ENCODE data around the gene MRNIP. TPM values are rescaled to one million over a fixed set of nuclear protein-coding genes. Genes with fewer than 3 reads are reported as not detected.

Gene MRNIP
- total RNA-seq, 3 donors from 2014 or later (not counting 1 experiment from before 2014, with no cell fraction given), result 19.7 to 40.2 (median 25.4) TPM

DNA sequence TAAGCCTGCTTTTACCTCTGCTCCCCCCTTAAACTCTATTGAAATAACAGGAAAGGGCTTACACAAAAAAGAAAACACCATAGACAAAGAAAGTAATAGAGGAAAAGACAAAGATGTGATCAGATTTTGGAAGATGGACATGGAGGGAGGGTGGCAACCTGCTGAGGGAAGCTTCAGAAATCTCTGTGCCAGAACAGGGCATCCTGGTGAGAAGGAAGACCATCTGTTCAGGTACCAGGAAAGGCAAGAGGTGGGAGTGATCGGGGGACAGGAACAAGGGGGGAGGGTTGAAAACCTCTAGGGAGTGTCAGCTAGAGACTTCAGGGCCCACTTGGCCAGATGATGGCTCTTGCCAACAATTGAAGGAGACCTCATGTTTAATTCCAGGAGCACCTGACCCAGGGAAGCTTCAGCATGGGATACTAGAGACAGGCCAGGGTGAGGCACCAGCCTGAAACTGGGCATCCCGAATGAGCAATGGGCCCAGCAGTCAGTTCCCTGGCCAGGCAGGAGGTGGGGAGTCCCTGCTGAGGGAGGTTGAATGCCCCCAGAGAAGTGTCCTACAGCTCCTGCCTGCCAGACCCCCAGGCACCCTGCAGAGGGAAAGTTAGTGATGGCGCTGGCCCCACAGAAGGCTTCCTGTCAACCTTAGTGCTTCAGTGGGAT lies 29.7 kb downstream of the MRNIP start:
- H3K9me3 ChIP-seq (ENCODE audit: control insufficient read depth, insufficient read depth, low read length), result no peaks in the 10 kb centered on the region
- H3K36me3 ChIP-seq (ENCODE audit: control insufficient read depth, insufficient read depth, low read length), result peaks cover 82% of the 10 kb centered on the region
- peaks cover 29% of the 10 kb centered on the region for H3K36me3 Mint-ChIP-seq
- H3K27ac ChIP-seq (ENCODE audit: low read length), result no peak overlapping the region
- peaks cover 11% of the 10 kb centered on the region for H3K4me1 ChIP-seq (ENCODE audit: control insufficient read depth, insufficient read depth, low read length)
- H3K4me1 Mint-ChIP-seq, result peaks cover 39 to 43% of the 10 kb centered on the region in 2 donors
- H3K27me3 Mint-ChIP-seq (ENCODE audit: low read depth in 2 of 2), result no peaks in the 10 kb centered on the region
- no peaks in the 10 kb centered on the region for H3K9me3 Mint-ChIP-seq
- ATAC-seq (no peak), DNase-seq (no peak)
- H3K27ac Mint-ChIP-seq, result peak overlapping the region; percentile 9 to 77
- no peaks in the 10 kb centered on the region for H3K27me3 ChIP-seq (ENCODE audit: control insufficient read depth, insufficient read depth, low read length)
- peak overlapping the region; percentile 28 for H3K4me3 Mint-ChIP-seq
- 99% methylated on average over 3 of the region's 3 CpGs for WGBS (ENCODE audit: insufficient coverage)
- no peak overlapping the region for H3K4me3 ChIP-seq (ENCODE audit: low read length)
- intact Hi-C loops (cut with micrococcal nuclease), result no loop called here
- TF ChIP-seq, protein P1, sequence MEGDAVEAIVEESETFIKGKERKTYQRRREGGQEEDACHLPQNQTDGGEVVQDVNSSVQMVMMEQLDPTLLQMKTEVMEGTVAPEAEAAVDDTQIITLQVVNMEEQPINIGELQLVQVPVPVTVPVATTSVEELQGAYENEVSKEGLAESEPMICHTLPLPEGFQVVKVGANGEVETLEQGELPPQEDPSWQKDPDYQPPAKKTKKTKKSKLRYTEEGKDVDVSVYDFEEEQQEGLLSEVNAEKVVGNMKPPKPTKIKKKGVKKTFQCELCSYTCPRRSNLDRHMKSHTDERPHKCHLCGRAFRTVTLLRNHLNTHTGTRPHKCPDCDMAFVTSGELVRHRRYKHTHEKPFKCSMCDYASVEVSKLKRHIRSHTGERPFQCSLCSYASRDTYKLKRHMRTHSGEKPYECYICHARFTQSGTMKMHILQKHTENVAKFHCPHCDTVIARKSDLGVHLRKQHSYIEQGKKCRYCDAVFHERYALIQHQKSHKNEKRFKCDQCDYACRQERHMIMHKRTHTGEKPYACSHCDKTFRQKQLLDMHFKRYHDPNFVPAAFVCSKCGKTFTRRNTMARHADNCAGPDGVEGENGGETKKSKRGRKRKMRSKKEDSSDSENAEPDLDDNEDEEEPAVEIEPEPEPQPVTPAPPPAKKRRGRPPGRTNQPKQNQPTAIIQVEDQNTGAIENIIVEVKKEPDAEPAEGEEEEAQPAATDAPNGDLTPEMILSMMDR (IDR thresholded peaks at IDR 0.05), result no peak

DNA sequence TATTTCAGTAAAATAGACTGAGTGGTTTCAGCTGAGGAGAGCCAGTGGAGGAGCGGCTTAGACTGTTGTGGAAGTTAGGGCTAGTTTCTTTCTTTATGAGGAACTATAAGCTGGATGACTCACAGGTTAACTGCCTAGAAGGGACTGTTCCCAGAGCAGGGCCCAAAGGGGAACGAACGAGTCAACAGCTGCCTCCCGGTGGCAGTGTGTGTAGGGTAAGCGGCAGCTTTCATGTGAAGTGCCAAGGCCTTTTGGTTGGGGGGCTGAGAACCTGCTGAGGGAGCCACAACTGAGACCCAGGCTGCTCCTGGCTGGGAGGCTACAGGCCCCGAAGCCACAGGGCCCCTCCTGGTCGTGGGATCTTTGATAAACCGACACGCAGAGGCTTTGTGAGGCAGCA lies 30.9 kb downstream of the MRNIP start:
- WGBS (ENCODE audit: insufficient coverage), result 62% methylated on average over 9 of the region's 9 CpGs
- H3K4me3 Mint-ChIP-seq, result peak overlapping the region; percentile 25
- peak in 1 of 2 donors; percentile 29 for DNase-seq
- peaks cover 23% of the 10 kb centered on the region for H3K36me3 Mint-ChIP-seq
- Histone ChIP-seq H3K27ac (ENCODE audit: low read length) (no peak overlapping the region), H3K9me3 (ENCODE audit: control insufficient read depth, insufficient read depth, low read length) (no peaks in the 10 kb centered on the region), H3K36me3 (ENCODE audit: control insufficient read depth, insufficient read depth, low read length) (peaks cover 78% of the 10 kb centered on the region), H3K27me3 (ENCODE audit: control insufficient read depth, insufficient read depth, low read length) (no peaks in the 10 kb centered on the region), H3K4me1 (ENCODE audit: control insufficient read depth, insufficient read depth, low read length) (peaks cover 21% of the 10 kb centered on the region), H3K4me3 (ENCODE audit: low read length) (no peak overlapping the region)
- H3K27ac Mint-ChIP-seq, result peak overlapping the region; percentile 65 to 77
- no peaks in the 10 kb centered on the region for H3K9me3 Mint-ChIP-seq
- ATAC-seq, result peak; percentile 9 to 49 (median 37)
- intact Hi-C loops (cut with micrococcal nuclease), result no loop called here
- TF ChIP-seq, protein P1 (IDR thresholded peaks at IDR 0.05), result no peak
- no peaks in the 10 kb centered on the region for H3K27me3 Mint-ChIP-seq (ENCODE audit: low read depth in 2 of 2)
- peaks cover 36 to 38% of the 10 kb centered on the region in 2 donors for H3K4me1 Mint-ChIP-seq

DNA sequence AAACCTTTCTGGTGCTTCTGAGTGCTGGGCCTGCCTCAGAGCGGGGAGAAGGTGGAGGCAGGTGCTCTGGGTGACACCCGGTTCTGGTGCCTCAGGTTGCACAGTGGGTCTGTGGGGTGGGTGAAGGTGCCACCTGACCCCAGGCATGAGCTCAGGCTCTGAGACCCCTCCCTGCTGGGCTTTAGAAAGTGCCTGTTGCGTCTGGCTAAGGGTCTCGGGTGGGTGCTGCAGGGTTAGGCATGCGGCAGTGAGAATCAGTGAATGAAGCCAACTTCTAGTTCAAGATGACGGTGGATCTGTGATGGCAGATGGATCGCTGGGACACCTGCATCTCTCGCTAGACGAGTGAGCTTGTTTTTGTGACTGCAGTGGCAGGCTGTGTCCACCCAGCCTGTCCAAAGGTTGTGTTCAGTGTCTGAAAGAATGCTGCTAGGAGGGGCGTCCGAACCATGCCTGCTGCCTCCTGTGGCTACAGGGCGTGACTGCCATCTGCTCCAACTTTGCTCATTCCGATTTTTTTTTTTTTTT lies 32.9 kb downstream of the MRNIP start:
- DNase-seq, result peak in 1 of 2 donors; percentile 7
- Mint-ChIP-seq H3K36me3 (peaks cover 23% of the 10 kb centered on the region), H3K27me3 (ENCODE audit: low read depth in 2 of 2) (no peaks in the 10 kb centered on the region), H3K9me3 (no peaks in the 10 kb centered on the region), H3K4me1 (peaks cover 51 to 52% of the 10 kb centered on the region in 2 donors), H3K4me3 (no peak overlapping the region), H3K27ac (peak overlapping the region; percentile 47 to 98)
- Histone ChIP-seq H3K27ac (ENCODE audit: low read length) (no peak overlapping the region), H3K4me1 (ENCODE audit: control insufficient read depth, insufficient read depth, low read length) (peaks cover 31% of the 10 kb centered on the region), H3K36me3 (ENCODE audit: control insufficient read depth, insufficient read depth, low read length) (peaks cover 65% of the 10 kb centered on the region), H3K4me3 (ENCODE audit: low read length) (no peak overlapping the region), H3K27me3 (ENCODE audit: control insufficient read depth, insufficient read depth, low read length) (no peaks in the 10 kb centered on the region), H3K9me3 (ENCODE audit: control insufficient read depth, insufficient read depth, low read length) (no peaks in the 10 kb centered on the region)
- 96% methylated on average over 13 of the region's 13 CpGs for WGBS (ENCODE audit: insufficient coverage)
- intact Hi-C loops (cut with micrococcal nuclease), result no loop called here
- TF ChIP-seq, protein P1 (IDR thresholded peaks at IDR 0.05), result no peak
- no peak for ATAC-seq
